Epithelial cell of proximal tubule (primary cell): ENCODE data around the gene A2ML1. TPM values are rescaled to one million over a fixed set of nuclear protein-coding genes. Genes with fewer than 3 reads are reported as not detected.
"Not testable (repeated sequence)": the region's sequence is repeated elsewhere in the genome, so short reads cannot be mapped to it uniquely, and the experiment has no call there.

Experiments
- DNase-seq: peaks from one replicate; pipeline ENCODE4 v3.0.0-alpha.2; 2011; ENCODE audit warnings: low read depth
- H3K4me3 ChIP-seq: 2 replicates; pipeline ENCODE4 v1.5.1; 2011; ENCODE audit warnings: low read depth, mild to moderate bottlenecking, low read length
- CTCF ChIP-seq: conservative IDR thresholded peaks from 2 replicates; pipeline ENCODE4 v1.5.1; 2012; ENCODE audit warnings: low read depth, mild to moderate bottlenecking, low read length
- total RNA-seq: library from RNA; depleted of rRNA; stranded (reverse); fragments of >200 nt; gene quantifications from 2 replicates; pipeline ENCODE4 v1.2.3, GENCODE V29; 2015

Gene A2ML1
- total RNA-seq, 1 donor from 2014 or later: not detected

- TF ChIP-seq CTCF: no peak
- DNase-seq: no peak
- H3K4me3 ChIP-seq: no peak overlapping the region
Measured at GRCh38 chr12:8917751-8918150, 95.3 kb downstream of the A2ML1 start.

- H3K4me3 ChIP-seq, DNase-seq: not testable (repeated sequence)
Measured at GRCh38 chr12:8919643-8920042, 97.2 kb downstream of the A2ML1 start.

GRCh38 chr12:8922544-8922943, 100.1 kb downstream of the A2ML1 start:
- no peak for TF ChIP-seq CTCF
- H3K4me3 ChIP-seq: no peak overlapping the region
- DNase-seq: no peak

Other genes with a start within 250 kb of the A2ML1 start
- gene AICDA, start 209.8 kb upstream of the A2ML1 start, total RNA-seq: not detected in 2 replicates
- 0.75 and 0.94 TPM in 2 replicates for gene MFAP5, start 159.8 kb upstream of the A2ML1 start, total RNA-seq
- gene RIMKLB, start 124.6 kb upstream of the A2ML1 start, total RNA-seq: 19.8 and 34.0 TPM in 2 replicates
- 24.4 and 31.0 TPM in 2 replicates for gene PHC1, start 91.9 kb downstream of the A2ML1 start, total RNA-seq
- gene M6PR, start 127.0 kb downstream of the A2ML1 start, total RNA-seq: 114 and 118 TPM in 2 replicates
- 0.65 and 1.2 TPM in 2 replicates for gene KLRG1, start 166.9 kb downstream of the A2ML1 start, total RNA-seq